SKM-1 (cell line): ENCODE results near the gene ACSF3.
A peak's percentile ranks its signal among the peaks of the same experiment; 100 is the strongest.

Experiments
- DNase-seq: peaks from one replicate; lab custom pipeline; 2025; ENCODE audit not compliant: unreplicated experiment; lab: John Stamatoyannopoulos, UW

The ACSF3 gene

GRCh38 chr16:89093602-89094251, at the start of gene ACSF3:
ACSF3 (plus strand) TSS chr16:89093852; CDS start chr16:89100682, 6,830 bp downstream.
- no peak for DNase-seq

GRCh38 chr16:89044418-89045180, 49.1 kb upstream of the ACSF3 start:
- no peak for DNase-seq

DNA sequence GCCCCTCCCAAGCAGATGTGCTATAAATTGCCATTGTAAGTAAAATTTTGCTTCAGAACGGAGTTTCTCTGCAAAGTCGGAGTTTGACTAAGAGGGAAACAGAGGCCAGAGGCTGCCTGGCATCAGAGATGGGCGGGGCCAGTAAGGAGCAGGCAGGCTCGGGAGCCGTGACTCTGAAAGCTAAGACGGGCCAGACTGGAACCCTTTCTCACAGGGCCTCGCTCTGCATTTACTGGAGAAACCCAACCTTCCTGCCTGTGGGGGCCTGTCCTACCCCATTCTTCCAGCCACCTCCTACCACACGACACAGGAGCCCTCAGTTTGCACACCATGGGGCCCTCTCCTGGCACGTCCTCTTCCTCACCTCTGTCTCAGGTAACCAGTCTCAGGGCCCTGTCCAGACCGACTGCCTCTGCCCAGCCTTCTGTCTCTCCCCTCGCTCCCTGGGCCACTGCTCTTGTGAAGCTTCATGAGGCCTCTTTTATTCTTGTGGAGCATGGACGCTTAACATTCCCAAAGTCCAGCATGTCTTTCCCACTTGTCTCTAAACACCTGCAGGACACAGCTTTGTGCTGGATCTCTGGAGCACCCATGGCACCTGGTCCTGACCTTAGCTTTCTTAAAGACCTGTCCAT, 48.4 kb upstream of the ACSF3 start:
- DNase-seq = no peak

DNA sequence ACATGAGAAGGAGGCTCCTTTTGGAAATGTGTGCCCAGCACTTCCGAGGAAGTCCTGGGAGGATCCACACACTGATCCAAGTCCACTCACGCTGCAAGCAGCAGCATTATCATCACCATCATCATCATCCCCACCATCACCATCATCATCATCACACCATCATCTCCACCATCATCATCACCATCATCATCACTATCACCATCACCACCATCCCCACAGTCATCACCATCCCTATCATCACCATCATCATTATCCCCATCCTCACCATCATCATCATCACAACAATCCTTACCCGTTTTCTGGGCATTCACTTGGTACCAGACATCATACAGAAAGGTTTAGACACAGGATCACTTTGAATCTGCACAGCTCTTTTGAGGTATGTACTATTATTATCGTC, 47.8 kb upstream of the ACSF3 start:
- no peak for DNase-seq

- no peak for DNase-seq
Measured at GRCh38 chr16:89046491-89046890, 47.2 kb upstream of the ACSF3 start.

DNA sequence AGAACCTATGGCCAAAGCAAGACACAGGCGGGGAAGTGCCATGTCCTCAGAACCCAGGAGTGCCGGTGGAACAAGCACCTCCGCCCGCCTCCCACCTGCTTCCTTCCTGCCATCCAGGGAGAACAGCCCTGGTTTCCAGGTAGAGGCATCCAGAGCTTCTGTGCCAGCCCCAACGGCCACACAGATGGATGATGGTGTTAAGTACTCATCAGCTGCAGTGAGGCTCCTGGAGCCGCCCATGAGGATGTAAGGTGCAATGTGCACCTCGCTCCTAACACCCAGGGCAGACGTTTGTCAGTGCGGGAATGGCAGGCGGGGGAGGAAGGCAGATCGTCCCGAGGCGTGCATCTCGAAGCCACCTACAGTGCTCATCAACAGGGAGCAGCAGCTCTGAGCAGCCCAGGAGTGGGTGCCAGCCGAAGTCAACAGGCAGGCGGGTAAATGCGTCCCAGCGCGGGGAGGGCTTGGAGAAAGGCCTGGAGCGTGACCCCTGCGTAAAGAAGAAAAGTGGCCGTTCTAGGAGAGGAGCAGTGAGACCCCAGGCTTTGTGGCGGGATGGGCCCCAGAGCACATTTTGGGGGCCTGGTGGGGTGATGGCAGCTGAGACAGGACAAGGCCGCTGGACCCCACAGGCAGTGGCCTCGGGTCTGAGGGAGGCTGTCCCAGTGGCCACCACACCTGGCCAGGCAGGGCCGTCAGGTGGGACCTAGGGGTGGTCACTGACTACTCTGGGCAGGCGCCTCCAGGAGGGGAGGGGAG, 46.1 kb upstream of the ACSF3 start:
- DNase-seq = no peak

- DNase-seq = no peak
Measured at GRCh38 chr16:89048090-89048725, 45.4 kb upstream of the ACSF3 start.

- DNase-seq = no peak
Measured at GRCh38 chr16:89048871-89049422, 44.7 kb upstream of the ACSF3 start.

DNA sequence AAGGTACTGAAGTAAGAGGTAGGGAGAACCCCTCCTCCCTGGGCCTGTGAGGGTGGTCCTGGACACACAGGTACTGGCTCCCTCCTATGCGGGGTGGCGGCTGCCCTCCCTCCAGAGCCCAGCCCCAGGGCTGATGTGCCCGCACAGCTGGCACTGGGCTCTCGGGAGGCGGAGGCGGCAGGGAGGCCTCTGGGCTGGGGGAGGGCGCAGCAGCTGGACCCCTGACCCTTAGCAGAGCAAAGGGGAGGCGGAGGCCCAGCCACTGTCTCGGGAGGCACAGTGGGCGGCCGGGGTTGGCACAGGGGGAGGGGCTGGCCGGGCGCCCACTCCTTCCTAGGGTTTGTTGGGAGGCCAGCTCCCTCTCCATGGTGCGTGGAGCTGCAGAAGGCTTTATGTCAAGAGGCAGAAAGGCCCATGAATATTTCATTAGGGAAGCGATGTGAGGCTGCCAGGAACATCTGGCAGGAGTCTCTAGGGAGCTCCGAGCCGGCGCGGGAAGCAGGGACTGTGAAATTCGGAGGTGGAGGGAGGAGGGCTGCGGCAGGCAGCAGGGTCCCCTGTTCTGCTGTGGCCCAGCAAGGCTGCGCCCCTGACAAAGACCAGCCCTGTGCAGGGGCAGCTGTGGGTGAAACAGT, 44.1 kb upstream of the ACSF3 start:
- DNase-seq = no peak

DNA sequence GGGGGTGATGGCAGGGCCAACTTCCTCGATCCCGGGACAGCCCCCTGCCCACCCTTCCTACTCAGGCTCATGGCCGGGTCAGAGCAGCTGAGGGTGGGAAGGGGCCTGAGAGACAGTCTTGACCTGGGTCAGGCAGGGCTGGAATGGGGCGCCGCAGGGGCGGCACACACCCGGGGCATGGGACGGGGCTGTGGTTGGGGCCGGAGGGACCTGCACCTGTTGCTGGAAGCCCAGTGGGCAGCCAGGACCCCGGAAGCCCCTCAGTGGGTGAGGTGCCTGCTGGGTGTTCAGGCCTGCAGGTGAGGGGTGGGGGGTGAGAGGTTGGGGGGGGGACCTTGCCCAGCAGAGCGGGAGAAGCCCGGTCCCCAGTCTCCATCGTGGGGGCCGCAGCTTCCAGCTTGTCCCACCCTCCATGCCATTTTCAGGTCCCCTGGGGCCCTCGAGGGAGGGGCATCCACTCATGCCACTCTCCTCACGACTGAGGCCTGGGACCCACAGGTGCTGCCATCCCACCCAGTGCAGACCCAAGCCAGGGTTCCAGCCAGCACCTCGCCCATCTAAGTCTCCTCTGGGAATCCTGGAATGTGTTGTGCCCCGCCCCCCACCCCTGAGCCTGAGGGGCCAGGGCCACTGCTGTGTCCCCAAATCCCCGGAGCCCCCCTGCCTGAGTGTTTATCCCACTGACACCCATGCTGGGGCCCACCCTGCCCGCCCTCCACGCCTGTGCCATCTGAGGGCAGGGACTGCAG, 43.4 kb upstream of the ACSF3 start:
- DNase-seq = no peak

DNA sequence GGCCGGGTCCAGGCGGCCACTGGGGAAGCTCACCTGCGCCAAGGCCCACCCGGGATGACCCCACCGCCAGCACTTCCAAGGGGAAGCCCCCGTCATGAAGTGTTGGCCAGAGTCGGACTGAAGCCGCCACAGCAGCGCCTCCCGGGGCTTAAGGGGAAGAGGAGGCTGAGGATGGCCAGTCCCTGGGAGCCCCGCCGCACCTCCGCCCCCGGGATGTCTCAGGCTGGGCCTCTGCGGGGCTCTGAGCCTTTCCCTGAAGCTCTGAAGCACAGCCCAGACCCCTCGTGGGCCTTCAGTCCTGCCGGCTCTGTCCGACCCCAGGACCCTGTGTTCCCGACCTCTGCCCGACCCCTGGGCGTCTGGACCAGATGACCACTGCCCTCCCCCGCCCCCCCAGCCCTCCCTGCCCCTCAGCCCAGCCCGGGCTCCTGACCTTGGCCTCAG, 42.8 kb upstream of the ACSF3 start:
- no peak for DNase-seq

DNA sequence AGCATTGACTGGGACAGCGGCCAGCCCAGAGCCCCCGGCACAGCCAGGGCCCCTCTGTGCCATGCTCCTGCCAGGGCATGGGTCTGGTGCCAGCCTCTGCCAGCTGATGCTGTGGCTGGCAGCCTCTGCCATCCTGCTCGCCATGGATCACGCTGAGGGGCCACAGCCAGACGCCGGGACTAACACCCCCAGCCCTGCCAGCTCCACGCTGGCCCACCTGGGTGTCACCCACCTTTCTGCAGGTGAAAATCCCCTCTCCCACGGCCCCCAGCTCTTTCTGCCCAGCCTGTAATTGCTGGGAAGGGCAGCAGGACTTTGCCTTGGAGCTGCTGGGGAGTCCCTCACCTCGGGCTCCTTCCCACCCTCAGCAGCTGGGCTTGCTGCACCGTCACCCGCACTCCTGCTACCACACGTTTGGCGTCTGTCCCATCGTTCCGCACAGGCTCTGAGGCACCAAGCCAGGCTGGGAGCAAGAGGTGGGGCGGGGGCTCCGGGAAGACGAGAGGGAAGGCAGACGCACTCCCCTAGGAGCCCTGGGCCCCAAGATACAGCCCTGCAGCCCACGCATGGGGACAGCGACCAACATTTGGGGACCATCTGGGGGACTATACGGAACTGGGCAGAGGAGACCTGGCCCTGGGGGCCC, 42.0 kb upstream of the ACSF3 start:
- DNase-seq = no peak

DNA sequence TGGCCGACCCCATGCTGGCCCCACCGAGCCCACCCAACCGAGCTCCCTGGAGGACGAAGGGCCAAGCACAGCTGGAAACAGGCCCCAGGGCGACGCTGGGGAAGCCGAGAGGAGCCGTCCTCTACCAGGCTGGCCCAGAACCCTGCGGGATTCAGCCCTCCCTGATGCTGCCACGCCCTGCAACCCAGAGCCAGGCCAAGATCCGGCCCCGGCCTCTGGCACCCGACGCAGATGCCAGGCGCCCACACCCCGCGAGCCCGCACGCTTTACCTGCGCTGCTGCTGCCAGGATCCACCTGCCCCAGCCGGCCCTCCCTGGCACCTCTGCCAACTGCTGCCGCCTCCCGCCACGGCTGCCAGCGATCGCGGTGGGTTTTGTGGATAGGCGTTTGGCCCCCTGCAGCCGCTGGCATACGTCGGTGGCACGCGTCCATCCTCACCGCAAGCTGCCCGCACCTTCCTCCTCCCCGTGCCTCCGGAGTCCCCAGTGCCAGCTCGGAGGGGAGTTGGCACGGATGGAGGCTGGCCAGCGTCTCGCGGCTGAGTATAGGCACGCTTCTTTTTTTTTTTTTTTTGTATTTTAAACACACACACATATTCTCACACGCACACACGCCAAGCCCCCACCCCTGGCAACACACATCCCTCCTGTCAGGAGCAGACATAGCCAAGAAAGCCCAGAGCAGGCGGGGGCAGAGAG, 41.3 kb upstream of the ACSF3 start:
- DNase-seq = no peak

GRCh38 chr16:89052890-89053724, 40.5 kb upstream of the ACSF3 start:
- DNase-seq = peak; percentile 76

DNA sequence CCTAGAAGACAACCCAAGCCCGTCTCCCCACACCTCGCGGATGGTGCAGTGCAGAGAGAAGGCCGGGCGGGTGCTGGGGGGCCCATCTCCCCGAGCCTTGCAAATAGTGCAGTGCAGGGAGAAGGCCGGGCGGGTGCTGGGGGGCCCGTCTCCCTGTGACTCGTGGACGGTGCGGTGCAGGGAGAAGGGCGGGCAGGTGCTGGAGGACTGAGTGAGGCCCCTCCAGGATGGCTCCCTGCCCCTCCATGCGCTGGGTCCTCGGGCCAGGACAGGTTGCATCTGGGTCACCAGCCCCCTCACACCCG, 40.0 kb upstream of the ACSF3 start:
- DNase-seq = no peak

DNA sequence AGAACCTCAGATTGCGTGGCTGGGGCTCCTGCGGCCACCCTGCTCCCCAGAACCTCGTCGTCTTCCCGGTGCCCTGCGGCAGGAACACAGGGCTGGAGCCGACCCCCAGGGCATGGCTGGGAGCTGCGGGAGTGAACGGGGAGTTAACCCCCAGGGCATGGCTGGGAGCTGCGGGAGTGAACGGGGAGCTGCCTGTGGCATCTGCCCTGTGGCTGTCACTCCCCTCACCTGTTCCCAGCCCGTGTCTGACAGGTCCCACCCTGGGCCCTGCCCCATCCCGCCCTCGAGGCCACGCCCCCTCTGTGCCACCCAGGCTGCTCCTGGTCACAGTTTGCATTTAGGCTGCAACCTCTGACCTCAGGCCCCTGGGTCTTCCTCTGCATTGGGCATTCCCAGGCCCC, 39.4 kb upstream of the ACSF3 start:
- DNase-seq = no peak

- DNase-seq = no peak
Measured at GRCh38 chr16:89054714-89055113, 38.9 kb upstream of the ACSF3 start.

DNA sequence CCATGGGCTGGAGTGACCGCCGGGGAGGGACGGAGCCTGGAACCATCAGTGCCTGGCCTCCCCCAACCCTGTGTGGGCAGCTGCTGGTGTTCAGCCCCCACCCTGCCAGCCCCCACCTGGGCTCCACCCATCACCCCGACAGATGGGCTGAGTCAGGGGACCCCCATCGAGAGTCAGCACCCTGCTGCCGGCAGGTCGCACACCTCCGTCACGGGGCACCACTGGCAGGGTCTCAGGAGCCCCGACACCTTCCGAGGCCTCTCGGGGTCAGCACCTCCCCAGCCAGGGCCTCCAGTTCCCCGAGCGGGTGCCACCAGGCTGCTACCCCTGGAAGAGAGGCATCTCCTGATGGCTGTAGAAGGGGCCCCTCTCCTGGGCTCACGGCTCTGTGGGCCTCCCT, 38.3 kb upstream of the ACSF3 start:
- no peak for DNase-seq
